Nephron (organoid): Measurements from ENCODE around the gene NR2F2.

Experiments used
- H3K27ac Mint-ChIP-seq, 3 experiments: 2 replicates each; pipeline ENCODE4 v1.8.0; 2020; ENCODE audit warnings: mixed read lengths in 3 of 3, mild to moderate bottlenecking in 2 of 3, moderate library complexity in 1 of 3
- H3K27me3 Mint-ChIP-seq: 2 replicates; pipeline ENCODE4 v1.8.0; 2021; ENCODE audit warnings: low read depth, mild to moderate bottlenecking, moderate library complexity, mixed read lengths
- H3K36me3 Mint-ChIP-seq: 2 replicates; pipeline ENCODE4 v1.8.0; 2020; ENCODE audit warnings: low read depth, mixed read lengths
- H3K4me1 Mint-ChIP-seq: 2 replicates; pipeline ENCODE4 v1.8.0; 2020; ENCODE audit warnings: mixed read lengths
- H3K4me3 Mint-ChIP-seq, 3 experiments: 2 replicates each; pipeline ENCODE4 v1.8.0; 2020; ENCODE audit warnings: mild to moderate bottlenecking in 3 of 3, mixed read lengths in 3 of 3, moderate library complexity in 2 of 3
- H3K9me3 Mint-ChIP-seq: 2 replicates; pipeline ENCODE4 v1.8.0; 2020; ENCODE audit warnings: mixed read lengths
- CTCF ChIP-seq, 3 experiments: fragments of 200-600 bp; sonication (generic); IDR thresholded peaks; one replicate each; pipeline ENCODE4 v1.5.0; 2021; ENCODE audit warnings: antibody characterized with exemption in 3 of 3; ENCODE audit not compliant: unreplicated experiment in 3 of 3

Gene NR2F2

GRCh38 chr15:96345560-96346399 lies 15.3 kb downstream of the NR2F2 start:
- Mint-ChIP-seq H3K27ac (peak overlapping the region; percentile 96 to 100 (median 97)), H3K9me3 (no peaks in the 10 kb centered on the region), H3K4me1 (peaks cover 88% of the 10 kb centered on the region), H3K27me3 (peaks cover 24% of the 10 kb centered on the region), H3K4me3 (peak overlapping the region; percentile 94 to 97 (median 95)), H3K36me3 (peaks cover 66% of the 10 kb centered on the region)
- TF ChIP-seq CTCF (IDR thresholded peaks at IDR 0.05; ENCODE audit: unreplicated experiment in 3 of 3), result peak; percentile 43 to 65 (median 45)

GRCh38 chr15:96346409-96346970 lies 16.0 kb downstream of the NR2F2 start:
- Mint-ChIP-seq H3K9me3 (no peaks in the 10 kb centered on the region), H3K4me3 (peak overlapping the region; percentile 94 to 97 (median 95)), H3K27me3 (peaks cover 28% of the 10 kb centered on the region), H3K27ac (peak overlapping the region; percentile 96 to 100 (median 97)), H3K4me1 (peaks cover 89% of the 10 kb centered on the region), H3K36me3 (peaks cover 63% of the 10 kb centered on the region)
- TF ChIP-seq CTCF (IDR thresholded peaks at IDR 0.05; ENCODE audit: unreplicated experiment in 3 of 3), result no peak

GRCh38 chr15:96347181-96348111 lies 16.9 kb downstream of the NR2F2 start:
- Mint-ChIP-seq H3K36me3 (peaks cover 56% of the 10 kb centered on the region), H3K27ac (peak overlapping the region; percentile 96 to 100 (median 97)), H3K9me3 (no peaks in the 10 kb centered on the region), H3K4me3 (peak overlapping the region; percentile 94 to 97 (median 95)), H3K4me1 (peaks cover 87% of the 10 kb centered on the region), H3K27me3 (peaks cover 31% of the 10 kb centered on the region)
- TF ChIP-seq CTCF (IDR thresholded peaks at IDR 0.05; ENCODE audit: unreplicated experiment in 3 of 3), result no peak

GRCh38 chr15:96348112-96349027 lies 17.9 kb downstream of the NR2F2 start:
- H3K36me3 Mint-ChIP-seq, result peaks cover 47% of the 10 kb centered on the region
- peak overlapping the region; percentile 96 to 100 (median 97) for H3K27ac Mint-ChIP-seq
- peaks cover 40% of the 10 kb centered on the region for H3K27me3 Mint-ChIP-seq
- TF ChIP-seq CTCF (IDR thresholded peaks at IDR 0.05; ENCODE audit: unreplicated experiment in 3 of 3), result no peak
- H3K4me1 Mint-ChIP-seq, result peaks cover 86% of the 10 kb centered on the region
- no peaks in the 10 kb centered on the region for H3K9me3 Mint-ChIP-seq
- H3K4me3 Mint-ChIP-seq, result peak overlapping the region; percentile 94 to 97 (median 95)
